Right lobe of liver (tissue), 4 donors: ENCODE data around the gene CCDC158.

Experiments
- POLR2A ChIP-seq: fragments of 450-650 bp; IDR thresholded peaks from one replicate; pipeline ENCODE4 v1.6.1; 2017; ENCODE audit warnings: antibody characterized with exemption, mild to moderate bottlenecking
- TF ChIP-seq, protein P1 (sequence below), 4 donors: fragments of 200-600 bp in 3 of 4; fragments of 450-650 bp in 1 of 4; IDR thresholded peaks; one replicate each; pipeline versions ENCODE4 v1.5.1 to v1.8.0; 2016 to 2022; ENCODE audit warnings: antibody characterized with exemption in 4 of 4, mild to moderate bottlenecking in 2 of 4
- donor health status: DM: no; HTN: no; CAD: no.
- donor health status: DM: no; HTN: no; CAD: no.
- donor health status: DM: no; HTN: yes; CAD: no.

DNA sequence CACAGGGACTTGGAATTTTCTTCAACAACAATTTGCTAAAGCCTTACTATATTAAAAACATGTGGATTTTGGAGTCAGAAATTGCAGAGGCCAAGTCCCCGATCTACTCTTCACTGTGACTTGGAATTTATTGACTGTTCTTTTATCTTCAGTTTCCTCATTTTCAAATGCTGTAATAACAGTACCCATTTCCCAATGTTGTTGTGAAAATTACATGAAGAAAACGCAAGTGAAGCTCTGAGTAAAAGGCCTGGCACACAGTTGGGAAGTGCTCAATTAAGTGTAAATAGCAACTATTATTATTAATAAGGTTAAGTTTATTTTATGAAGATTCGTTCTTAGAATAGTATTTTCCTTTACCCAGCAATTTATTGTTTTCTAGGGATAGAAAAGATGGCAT lies 98.7 kb downstream of the CCDC158 start:
- TF ChIP-seq, protein P1, sequence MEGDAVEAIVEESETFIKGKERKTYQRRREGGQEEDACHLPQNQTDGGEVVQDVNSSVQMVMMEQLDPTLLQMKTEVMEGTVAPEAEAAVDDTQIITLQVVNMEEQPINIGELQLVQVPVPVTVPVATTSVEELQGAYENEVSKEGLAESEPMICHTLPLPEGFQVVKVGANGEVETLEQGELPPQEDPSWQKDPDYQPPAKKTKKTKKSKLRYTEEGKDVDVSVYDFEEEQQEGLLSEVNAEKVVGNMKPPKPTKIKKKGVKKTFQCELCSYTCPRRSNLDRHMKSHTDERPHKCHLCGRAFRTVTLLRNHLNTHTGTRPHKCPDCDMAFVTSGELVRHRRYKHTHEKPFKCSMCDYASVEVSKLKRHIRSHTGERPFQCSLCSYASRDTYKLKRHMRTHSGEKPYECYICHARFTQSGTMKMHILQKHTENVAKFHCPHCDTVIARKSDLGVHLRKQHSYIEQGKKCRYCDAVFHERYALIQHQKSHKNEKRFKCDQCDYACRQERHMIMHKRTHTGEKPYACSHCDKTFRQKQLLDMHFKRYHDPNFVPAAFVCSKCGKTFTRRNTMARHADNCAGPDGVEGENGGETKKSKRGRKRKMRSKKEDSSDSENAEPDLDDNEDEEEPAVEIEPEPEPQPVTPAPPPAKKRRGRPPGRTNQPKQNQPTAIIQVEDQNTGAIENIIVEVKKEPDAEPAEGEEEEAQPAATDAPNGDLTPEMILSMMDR (IDR thresholded peaks at IDR 0.05): no peak
- no peak for TF ChIP-seq POLR2A
